Calu3 (cell line): ENCODE results near the gene ZNF564. TPM values are rescaled to one million over a fixed set of nuclear protein-coding genes. Genes with fewer than 3 reads are reported as not detected.
"Not testable (repeated sequence)": the region's sequence is repeated elsewhere in the genome, so short reads cannot be mapped to it uniquely, and the experiment has no call there.

Source experiments
- BruUV-seq: library from RNA; stranded (reverse); fragments of 400-500 nt; replicated peaks from 2 replicates; lab custom pipeline; 2021; lab: Mats Ljungman, UMichigan
- CTCF ChIA-PET: fragments of 300-600 bp; sonication (Branson Sonifier 250); formaldehyde crosslinking; loops from one replicate; lab custom pipeline; 2022; ENCODE audit warnings: antibody characterized with exemption; lab: Charles Lee
- DNase-seq: peaks from one replicate; pipeline ENCODE4 v3.0.0; 2022
- H3K27ac Mint-ChIP-seq: one replicate; pipeline ENCODE4 v1.8.0; 2022; ENCODE audit warnings: mixed read lengths; ENCODE audit not compliant: unreplicated experiment
- H3K27me3 Mint-ChIP-seq: one replicate; pipeline ENCODE4 v1.8.0; 2022; ENCODE audit warnings: mixed read lengths; ENCODE audit not compliant: unreplicated experiment
- H3K36me3 Mint-ChIP-seq: one replicate; pipeline ENCODE4 v1.8.0; 2022; ENCODE audit warnings: mild to moderate bottlenecking, moderate library complexity, mixed read lengths; ENCODE audit not compliant: insufficient read depth, unreplicated experiment
- H3K4me1 Mint-ChIP-seq: one replicate; pipeline ENCODE4 v1.8.0; 2022; ENCODE audit warnings: mild to moderate bottlenecking, low read depth, mixed read lengths; ENCODE audit not compliant: unreplicated experiment
- H3K4me3 Mint-ChIP-seq: one replicate; pipeline ENCODE4 v1.8.0; 2022; ENCODE audit warnings: mild to moderate bottlenecking, low read depth, moderate library complexity, mixed read lengths; ENCODE audit not compliant: unreplicated experiment
- H3K9me3 Mint-ChIP-seq: one replicate; pipeline ENCODE4 v1.8.0; 2022; ENCODE audit warnings: low read depth, mixed read lengths; ENCODE audit not compliant: unreplicated experiment
- CTCF ChIP-seq: fragments of 200-600 bp; IDR thresholded peaks from one replicate; pipeline ENCODE4 v1.8.0; 2022; ENCODE audit warnings: antibody characterized with exemption; ENCODE audit not compliant: unreplicated experiment
- intact Hi-C: fragments of 100-400 bp; cut with micrococcal nuclease; formaldehyde crosslinking; loops from one replicate; pipeline ENCODE4 v1.10.0; 2022; ENCODE audit not compliant: unreplicated experiment
- total RNA-seq: library from RNA; stranded (reverse); gene quantifications from 2 replicates; pipeline ENCODE4 v1.2.3, GENCODE V29; 2022

The ZNF564 gene
- total RNA-seq, 1 experiment from 2014 or later: 6.6 TPM

DNA sequence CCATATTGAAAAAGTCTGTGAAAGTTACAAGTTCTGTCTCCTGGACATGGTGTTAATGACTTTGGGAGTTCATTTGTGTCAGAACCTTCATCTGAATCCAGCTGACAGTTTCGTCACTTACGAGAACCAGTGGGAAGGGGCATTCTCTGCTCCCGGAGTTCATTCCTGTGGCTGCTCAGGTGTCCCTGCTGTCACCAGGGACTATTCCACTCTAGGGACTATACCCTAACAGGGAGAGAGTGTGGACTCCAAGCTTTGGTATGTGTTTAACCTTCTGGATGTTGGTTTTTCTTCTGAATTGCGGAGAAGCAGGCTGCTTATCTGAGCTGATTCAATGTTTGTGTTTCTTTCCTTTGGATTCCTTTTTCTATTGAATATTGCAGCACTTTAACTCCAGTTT is 54.2 kb downstream of the ZNF564 start:
- CTCF ChIA-PET: no interaction called here
- TF ChIP-seq CTCF: no peak
- peaks cover 14% of the 10 kb centered on the region for H3K36me3 Mint-ChIP-seq
- H3K4me1 Mint-ChIP-seq: no peaks in the 10 kb centered on the region
- H3K9me3 Mint-ChIP-seq: no peaks in the 10 kb centered on the region
- H3K27ac Mint-ChIP-seq: no peak overlapping the region
- H3K27me3 Mint-ChIP-seq: no peaks in the 10 kb centered on the region
- intact Hi-C loops: loop anchor here (5.0 kb wide), 1 partner anchor 175 kb away; no protein-coding TSS in a partner anchor
- BruUV-seq: no TSS peak
- no peak overlapping the region for H3K4me3 Mint-ChIP-seq
- no peak for DNase-seq

DNA sequence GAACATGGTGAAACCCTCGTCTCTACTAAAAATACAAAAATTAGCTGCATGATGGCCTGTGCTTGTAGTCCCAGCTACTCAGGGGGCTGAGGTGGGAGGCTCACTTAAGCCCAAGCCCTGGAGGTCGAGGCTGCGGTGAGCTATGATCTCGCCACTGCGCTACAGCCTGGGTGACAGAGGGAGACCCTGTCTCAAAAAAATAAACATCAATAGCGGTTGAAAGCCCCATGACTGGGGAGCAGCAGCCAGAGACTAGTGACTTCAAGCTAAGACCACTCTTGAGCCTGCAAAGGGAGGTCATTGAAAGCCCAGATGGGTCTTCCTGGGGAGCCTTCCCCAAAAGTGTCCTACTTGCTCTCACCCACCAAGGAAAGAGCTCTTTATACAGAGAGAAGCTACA is 54.8 kb downstream of the ZNF564 start:
- BruUV-seq: no TSS peak
- H3K27ac Mint-ChIP-seq: no peak overlapping the region
- DNase-seq: no peak
- peaks cover 14% of the 10 kb centered on the region for H3K36me3 Mint-ChIP-seq
- no peaks in the 10 kb centered on the region for H3K4me1 Mint-ChIP-seq
- H3K4me3 Mint-ChIP-seq: no peak overlapping the region
- intact Hi-C loops: loop anchor here (5.0 kb wide), 1 partner anchor 176 kb away; no protein-coding TSS in a partner anchor
- no peak for TF ChIP-seq CTCF
- CTCF ChIA-PET: no interaction called here
- no peaks in the 10 kb centered on the region for H3K9me3 Mint-ChIP-seq
- no peaks in the 10 kb centered on the region for H3K27me3 Mint-ChIP-seq

DNA sequence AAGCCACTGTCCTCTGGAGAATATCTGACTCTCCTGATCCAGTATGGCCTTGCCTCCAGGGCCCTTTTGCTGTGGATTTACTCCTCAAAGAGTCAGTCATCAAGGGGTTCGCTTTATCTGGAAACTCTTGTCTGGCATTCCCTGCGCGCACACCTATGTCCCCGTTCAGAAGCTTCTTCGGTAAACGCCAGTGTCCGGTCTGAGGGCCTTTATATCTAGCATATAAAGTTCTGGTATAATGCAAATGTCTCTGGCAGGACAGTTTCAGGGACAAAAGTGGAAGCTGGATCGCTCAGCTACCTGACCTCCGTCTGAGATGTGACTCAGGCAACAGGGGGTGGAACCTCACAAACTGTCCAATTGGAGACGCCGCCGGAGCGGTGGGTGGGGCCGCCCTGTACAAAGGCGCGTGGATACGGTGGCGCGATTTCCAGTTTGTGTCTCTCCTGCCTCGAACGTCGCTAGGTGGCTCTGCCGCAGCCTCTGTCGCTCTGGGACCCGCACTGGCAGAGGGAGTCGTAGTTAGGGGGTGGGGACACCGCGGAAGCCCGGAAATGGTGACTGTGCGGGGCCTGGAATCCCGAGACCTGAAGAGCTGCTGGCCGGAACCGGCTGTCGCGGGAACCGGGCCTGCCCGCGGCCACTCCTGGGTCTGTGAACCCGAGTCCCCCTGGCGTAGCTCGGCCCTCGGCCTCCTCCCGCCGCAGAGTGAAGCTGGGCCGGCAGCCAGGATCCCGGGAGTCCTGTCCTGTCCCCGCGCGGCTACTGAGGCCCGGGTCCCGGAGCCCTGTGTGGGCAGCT is 56.1 kb downstream of the ZNF564 start:
- peak; percentile 90 for DNase-seq
- Mint-ChIP-seq H3K4me1 (no peaks in the 10 kb centered on the region), H3K36me3 (peaks cover 14% of the 10 kb centered on the region), H3K27me3 (no peaks in the 10 kb centered on the region), H3K27ac (peak overlapping the region; percentile 67), H3K4me3 (peak overlapping the region; percentile 71), H3K9me3 (no peaks in the 10 kb centered on the region)
- intact Hi-C loops: loop anchor here (5.0 kb wide), 1 partner anchor 177 kb away; no protein-coding TSS in a partner anchor
- CTCF ChIA-PET: interaction anchor here (0.6 to 1.0 kb wide), 5 partner anchors 10 to 332 kb away, joined by 3 to 4 read pairs (median 3); partner anchors contain the start of genes ZNF136 and ZNF709
- no peak for TF ChIP-seq CTCF
- no TSS peak for BruUV-seq

DNA sequence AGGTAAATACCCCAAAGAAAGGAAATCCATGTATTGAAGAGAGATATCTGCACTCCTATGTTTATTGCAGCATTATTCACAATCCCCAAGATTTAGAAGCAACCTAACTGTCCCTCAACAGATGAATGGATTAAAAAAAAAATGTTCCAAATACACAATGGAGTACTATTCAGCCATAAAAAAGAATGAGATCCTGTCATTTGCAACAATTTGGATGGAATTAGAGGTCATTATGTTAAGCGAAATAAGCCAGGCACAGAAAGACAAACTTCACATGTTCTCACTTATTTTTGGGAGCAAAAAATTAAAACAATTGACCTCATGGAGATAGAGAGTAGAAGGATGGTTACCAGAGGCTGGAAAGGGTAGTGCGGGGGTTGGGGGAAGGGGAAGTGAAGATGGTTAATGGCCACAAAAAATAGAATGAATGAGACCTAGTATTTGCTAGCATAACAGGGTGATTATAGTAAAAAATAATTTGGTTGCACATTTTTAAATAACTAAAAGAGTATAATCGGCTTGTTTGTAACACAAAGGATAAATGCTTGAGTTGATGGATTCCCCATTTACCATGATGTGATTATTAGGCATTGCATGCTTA is 56.9 kb downstream of the ZNF564 start:
- BruUV-seq: no TSS peak
- intact Hi-C loops: no loop called here
- DNase-seq: no peak
- Mint-ChIP-seq H3K4me1 (no peaks in the 10 kb centered on the region), H3K27ac (no peak overlapping the region), H3K4me3 (peak overlapping the region; percentile 71), H3K36me3 (peaks cover 14% of the 10 kb centered on the region), H3K9me3 (no peaks in the 10 kb centered on the region), H3K27me3 (no peaks in the 10 kb centered on the region)
- CTCF ChIA-PET: interaction anchor here (0.9 to 1.0 kb wide), 3 partner anchors 10 to 331 kb away, joined by 3 to 4 read pairs (median 3); partner anchors contain the start of genes ZNF136 and ZNF709
- no peak for TF ChIP-seq CTCF

DNA sequence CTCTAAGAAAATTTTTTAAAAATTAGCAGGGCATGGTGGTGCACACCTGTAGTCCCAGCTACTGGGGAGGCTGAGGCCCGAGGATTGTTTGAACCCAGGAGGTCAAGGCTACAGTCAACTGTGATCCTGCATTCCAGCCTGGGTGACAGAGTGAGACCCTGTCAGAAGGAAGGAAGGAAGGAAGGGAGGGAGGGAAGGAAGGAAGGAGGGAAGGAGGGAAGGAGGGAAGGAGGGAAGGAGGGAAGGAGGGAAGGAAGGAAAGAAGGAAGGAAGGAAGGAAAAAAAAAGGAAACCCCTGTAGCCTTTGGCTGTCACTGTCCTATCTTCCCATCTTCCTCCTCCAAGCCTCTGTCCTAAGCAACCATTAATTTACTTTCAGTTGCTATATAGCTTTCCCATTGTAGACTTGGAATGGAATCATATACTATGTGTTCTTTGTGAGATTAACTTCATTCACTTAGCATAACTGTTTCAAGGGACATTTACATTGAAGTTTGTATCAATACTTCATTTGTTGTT is 65.0 kb downstream of the ZNF564 start:
- intact Hi-C loops, H3K4me1 Mint-ChIP-seq, CTCF ChIA-PET, BruUV-seq, H3K4me3 Mint-ChIP-seq, H3K27me3 Mint-ChIP-seq, H3K9me3 Mint-ChIP-seq, DNase-seq, H3K27ac Mint-ChIP-seq: not testable (repeated sequence)
- peaks cover 14% of the 10 kb centered on the region for H3K36me3 Mint-ChIP-seq
